Measurements from ENCODE around the gene CD274. TPM values are rescaled to one million over a fixed set of nuclear protein-coding genes. Genes with fewer than 3 reads are reported as not detected.

Gene CD274
- total RNA-seq (2013; cell fraction: nucleolus; rRNA removed) = 338 and 344 TPM in 2 replicates
- total RNA-seq (2014; rRNA removed) (27.6 and 36.9 TPM in 2 replicates), total RNA-seq (2014; rRNA removed; fragmentation: Illumina TruSeq; extraction: Trizol) (28.4 and 32.0 TPM in 2 replicates), total RNA-seq (2021) (23.5 and 26.6 TPM in 2 replicates), polyA plus RNA-seq (2011; rRNA removed) (128 and 134 TPM in 2 replicates), polyA plus RNA-seq (2014; fragmentation: Illumina TruSeq; extraction: Trizol) (34.3 and 37.7 TPM in 2 replicates), polyA plus RNA-seq (2014; fragmentation: Nextera tagmentation; extraction: Ambion mirVana) (10 to 100 TPM in 1 of 2 experiments, 1 to 10 TPM in 1; 9.4 to 12.2 TPM), polyA plus RNA-seq (2014; rRNA removed) (24.6 and 25.6 TPM in 2 replicates), polyA plus RNA-seq (2016; fragmentation: Nextera tagmentation; extraction: Ambion mirVana) (10 to 100 TPM; 16.1 to 16.4 TPM), polyA minus RNA-seq (2011; rRNA and poly(A)+ RNA removed) (79.0 and 144 TPM in 2 replicates), Bru-seq, nascent RNA (percentile 99 among the genes with signal in this experiment), BruChase-seq, experiment 1, labeled RNA remaining after a 6-hour chase (percentile 95 among the genes with signal in this experiment), BruChase-seq, experiment 2, labeled RNA remaining after a 2-hour chase (percentile 98 among the genes with signal in this experiment)
- 13.3 TPM for polyA plus RNA-seq (2011; ENCODE audit: low read depth)
- polyA plus RNA-seq (2011; cell fraction: cytosol; rRNA removed) = 38.8 and 53.1 TPM in 2 replicates
- polyA plus RNA-seq (2011; cell fraction: nucleus; rRNA removed) = 186 and 257 TPM in 2 replicates
- polyA plus RNA-seq (2012) = 15.5 and 24.2 TPM in 2 replicates
- polyA minus RNA-seq (2011; cell fraction: cytosol; rRNA and poly(A)+ RNA removed) = 14.4 and 17.0 TPM in 2 replicates
- 141 and 142 TPM in 2 replicates for polyA minus RNA-seq (2011; cell fraction: nucleus; rRNA and poly(A)+ RNA removed)
- long read RNA-seq, experiment 1, transcript CD274-202 (7 exons, 3,644 nt) = major isoform, 6 of 18 reads
- long read RNA-seq, experiment 1, partial matches to known transcripts = 10 of 18 reads
- long read RNA-seq, experiment 1, other reads (novel, unspliced or antisense) = 2 of 18 reads
- long read RNA-seq, experiment 2, transcript CD274-202 (7 exons, 3,644 nt) = major isoform, 49 of 145 reads
- long read RNA-seq, experiment 2, partial matches to known transcripts = 64 of 145 reads
- long read RNA-seq, experiment 2, other reads (novel, unspliced or antisense) = 32 of 145 reads

GRCh38 chr9:5450359-5451091, at the start of gene CD274:
CD274 (plus strand) TSS chr9:5450542; CDS start chr9:5456114, 5,572 bp downstream.
- SMC1A ChIA-PET (ENCODE audit: uncharacterized antibody, unreplicated experiment) = interaction anchor here (0.6 to 5.6 kb wide), 39 partner anchors 7 to 177 kb away, joined by 3 to 161 read pairs (median 5); partner anchors contain the start of genes PDCD1LG2 and PLGRKT
- Histone ChIP-seq H3K9me3 (replicated peaks; ENCODE audit: control insufficient read depth, insufficient read depth, low read length) (no peaks in the 10 kb centered on the region), H3K4me1 (ENCODE audit: control insufficient read depth, insufficient read depth, low read length) (peaks cover 46% of the 10 kb centered on the region), H3K79me2 (ENCODE audit: control insufficient read depth, insufficient read depth, low read length) (peaks cover 62% of the 10 kb centered on the region), H2AFZ (ENCODE audit: control insufficient read depth, low read depth, low read length) (peak within 1 kb of the TSS; percentile 76), H3K9ac (ENCODE audit: control insufficient read depth, insufficient read depth, low read length) (peak within 1 kb of the TSS; percentile 82), H3K27ac (ENCODE audit: control insufficient read depth, insufficient read depth) (peak within 1 kb of the TSS; percentile 97), H4K20me1 (ENCODE audit: control insufficient read depth, insufficient read depth) (no peaks in the 10 kb centered on the region), H3K4me2 (ENCODE audit: control insufficient read depth, insufficient read depth) (peak within 1 kb of the TSS; percentile 97), H3K36me3 (ENCODE audit: control insufficient read depth in 2 of 2, insufficient read depth in 2 of 2, low read length in 1 of 2) (no peaks in the 10 kb centered on the region; a peak in 1 of 4 replicates), H3K27me3 (replicated peaks in 1 of 2; ENCODE audit: control insufficient read depth in 2 of 2, insufficient read depth in 2 of 2, low read length in 1 of 2) (no peaks in the 10 kb centered on the region), H3K4me3 (peak within 1 kb of the TSS; percentile 72)
- in situ Hi-C loops (cut with MboI) (no loop called here), intact Hi-C loops (cut with micrococcal nuclease; ENCODE audit: unreplicated experiment) (loop anchor here (1.0 to 10.0 kb wide), 4 partner anchors 82 to 384 kb away; partner anchors contain the start of gene ERMP1)
- BruUV-seq (replicated peaks) = TSS peak; percentile 63
- WGBS (ENCODE audit: insufficient coverage, insufficient replicate concordance, low lambda C conversion rate, missing lambda C conversion rate) = under 1% methylated on average over 36 of the region's 36 CpGs
- DNase-seq (ENCODE audit: low read depth, low spot score) (no peak), FAIRE-seq (no peak), ATAC-seq (peak; percentile 75)
- POLR2A ChIA-PET = interaction anchor here (0.6 to 5.5 kb wide), 27 partner anchors 9 to 658 kb away, joined by 3 to 66 read pairs (median 5); partner anchors contain the start of genes PDCD1LG2, PLGRKT and RIC1
- RAD21 ChIA-PET (ENCODE audit: unreplicated experiment) = interaction anchor here (0.6 to 5.3 kb wide), 35 partner anchors 9 to 710 kb away, joined by 3 to 149 read pairs (median 8); partner anchors contain the start of genes AK3, PDCD1LG2, PLGRKT and RIC1
- CTCF ChIA-PET = interaction anchor here (0.6 to 4.6 kb wide), 32 partner anchors 8 to 691 kb away, joined by 3 to 172 read pairs (median 6); partner anchors contain the start of genes JAK2, PDCD1LG2 and PLGRKT
- peak; percentile 94 for TF ChIP-seq TCF3 (IDR thresholded peaks at IDR 0.05; ENCODE audit: borderline replicate concordance, insufficient read depth, low read depth, low read length)
- TF ChIP-seq RBBP5 (conservative IDR thresholded peaks at IDR 0.05) = peak; percentile 83
- no peak for TF ChIP-seq ZNF24 (IDR thresholded peaks at IDR 0.05)
- no peak for TF ChIP-seq SUZ12 (IDR thresholded peaks at IDR 0.05; ENCODE audit: unreplicated experiment)
- no peak for TF ChIP-seq BRCA1 (IDR thresholded peaks at IDR 0.05; ENCODE audit: low read depth, low read length)
- TF ChIP-seq IKZF2 (IDR thresholded peaks at IDR 0.05) = peak; percentile 87 to 89; a peak in 3 of 4 replicates
- TF ChIP-seq RUNX3 (IDR thresholded peaks at IDR 0.05; ENCODE audit: low read length) = 0 out of 2 replicates have a peak, but pooled peaks have one; percentile 20
- TF ChIP-seq BCLAF1 (IDR thresholded peaks at IDR 0.05) = no peak
- TF ChIP-seq NKRF (conservative IDR thresholded peaks at IDR 0.05) = peak; percentile 50; the same call in 1 of the 2 replicates
- peak; percentile 83 for TF ChIP-seq RELA (IDR thresholded peaks at IDR 0.05; ENCODE audit: borderline replicate concordance, partially characterized antibody)
- no peak for TF ChIP-seq MEF2A (IDR thresholded peaks at IDR 0.05; ENCODE audit: insufficient read depth, low read depth, low read length)
- TF ChIP-seq SMAD5 (IDR thresholded peaks at IDR 0.05; ENCODE audit: low read depth) = peak; percentile 65; the same call in 1 of the 2 replicates

Data from GM12878 (cell line).